ENCODE results near the gene THAP12. TPM values are rescaled to one million over a fixed set of nuclear protein-coding genes. Genes with fewer than 3 reads are reported as not detected.
"Not testable (repeated sequence)": the region's sequence is repeated elsewhere in the genome, so short reads cannot be mapped to it uniquely, and the experiment has no call there.

Gene THAP12
- total RNA-seq, 1 donor: 87.3 TPM

- no peaks in the 10 kb centered on the region for H3K9me3 ChIP-seq (ENCODE audit: low read depth, low read length)
- H3K27me3 ChIP-seq (ENCODE audit: insufficient read depth, low read length): peaks cover 21% of the 10 kb centered on the region
- H3K4me3 ChIP-seq (ENCODE audit: low read length): no peak overlapping the region
- H3K4me1 ChIP-seq (ENCODE audit: insufficient read depth, low read length): peaks cover 10% of the 10 kb centered on the region
Observed at GRCh38 chr11:76323804-76324203, 57.1 kb downstream of the THAP12 start.

- not testable (repeated sequence) for H3K9me3 ChIP-seq (ENCODE audit: low read depth, low read length); H3K4me3 ChIP-seq (ENCODE audit: low read length)
- Histone ChIP-seq H3K4me1 (ENCODE audit: insufficient read depth, low read length) (peaks cover 10% of the 10 kb centered on the region), H3K27me3 (ENCODE audit: insufficient read depth, low read length) (peaks cover 21% of the 10 kb centered on the region)
Observed at GRCh38 chr11:76323375-76323774, 57.6 kb downstream of the THAP12 start.

- Histone ChIP-seq H3K4me1 (ENCODE audit: insufficient read depth, low read length) (peaks cover 10% of the 10 kb centered on the region), H3K27me3 (ENCODE audit: insufficient read depth, low read length) (peaks cover 21% of the 10 kb centered on the region), H3K4me3 (ENCODE audit: low read length) (no peak overlapping the region), H3K9me3 (ENCODE audit: low read depth, low read length) (no peaks in the 10 kb centered on the region)
Observed at GRCh38 chr11:76322942-76323341, 58.0 kb downstream of the THAP12 start.

GRCh38 chr11:76322540-76322939 is 58.4 kb downstream of the THAP12 start:
- Histone ChIP-seq H3K4me1 (ENCODE audit: insufficient read depth, low read length) (peaks cover 6% of the 10 kb centered on the region), H3K9me3 (ENCODE audit: low read depth, low read length) (no peaks in the 10 kb centered on the region), H3K27me3 (ENCODE audit: insufficient read depth, low read length) (peaks cover 21% of the 10 kb centered on the region), H3K4me3 (ENCODE audit: low read length) (no peak overlapping the region)

GRCh38 chr11:76321820-76322524 is 59.0 kb downstream of the THAP12 start:
- Histone ChIP-seq H3K4me1 (ENCODE audit: insufficient read depth, low read length) (peaks cover under 1% of the 10 kb centered on the region), H3K9me3 (ENCODE audit: low read depth, low read length) (no peaks in the 10 kb centered on the region), H3K4me3 (ENCODE audit: low read length) (no peak overlapping the region), H3K27me3 (ENCODE audit: insufficient read depth, low read length) (peaks cover 21% of the 10 kb centered on the region)

GRCh38 chr11:76321340-76321739 is 59.6 kb downstream of the THAP12 start:
- no peak overlapping the region for H3K4me3 ChIP-seq (ENCODE audit: low read length)
- H3K4me1 ChIP-seq (ENCODE audit: insufficient read depth, low read length): no peaks in the 10 kb centered on the region
- H3K9me3 ChIP-seq (ENCODE audit: low read depth, low read length): no peaks in the 10 kb centered on the region
- peaks cover 21% of the 10 kb centered on the region for H3K27me3 ChIP-seq (ENCODE audit: insufficient read depth, low read length)

GRCh38 chr11:76320929-76321328 is 60.0 kb downstream of the THAP12 start:
- no peaks in the 10 kb centered on the region for H3K9me3 ChIP-seq (ENCODE audit: low read depth, low read length)
- no peaks in the 10 kb centered on the region for H3K4me1 ChIP-seq (ENCODE audit: insufficient read depth, low read length)
- H3K27me3 ChIP-seq (ENCODE audit: insufficient read depth, low read length): peaks cover 21% of the 10 kb centered on the region
- no peak overlapping the region for H3K4me3 ChIP-seq (ENCODE audit: low read length)

GRCh38 chr11:76319798-76320197 is 61.1 kb downstream of the THAP12 start:
- H3K4me1 ChIP-seq (ENCODE audit: insufficient read depth, low read length); H3K9me3 ChIP-seq (ENCODE audit: low read depth, low read length); H3K4me3 ChIP-seq (ENCODE audit: low read length): not testable (repeated sequence)
- H3K27me3 ChIP-seq (ENCODE audit: insufficient read depth, low read length): peaks cover 21% of the 10 kb centered on the region

GRCh38 chr11:76318744-76319384 is 62.1 kb downstream of the THAP12 start:
- H3K4me1 ChIP-seq (ENCODE audit: insufficient read depth, low read length): no peaks in the 10 kb centered on the region

GRCh38 chr11:76317296-76317695 is 63.6 kb downstream of the THAP12 start:
- peaks cover 5% of the 10 kb centered on the region for H3K4me1 ChIP-seq (ENCODE audit: insufficient read depth, low read length)
- peaks cover 15% of the 10 kb centered on the region for H3K27me3 ChIP-seq (ENCODE audit: insufficient read depth, low read length)
- H3K4me3 ChIP-seq (ENCODE audit: low read length): no peak overlapping the region
- H3K9me3 ChIP-seq (ENCODE audit: low read depth, low read length): no peaks in the 10 kb centered on the region

More at GRCh38 chr11:76318744-76319384, 62.1 kb downstream of the THAP12 start:
- Histone ChIP-seq H3K27me3 (ENCODE audit: insufficient read depth, low read length) (peaks cover 21% of the 10 kb centered on the region), H3K9me3 (ENCODE audit: low read depth, low read length) (no peaks in the 10 kb centered on the region), H3K4me3 (ENCODE audit: low read length) (no peak overlapping the region)

- peaks cover 5% of the 10 kb centered on the region for H3K4me1 ChIP-seq (ENCODE audit: insufficient read depth, low read length)
- no peak overlapping the region for H3K4me3 ChIP-seq (ENCODE audit: low read length)
- peaks cover 12% of the 10 kb centered on the region for H3K27me3 ChIP-seq (ENCODE audit: insufficient read depth, low read length)
- H3K9me3 ChIP-seq (ENCODE audit: low read depth, low read length): no peaks in the 10 kb centered on the region
Observed at GRCh38 chr11:76316726-76317125, 64.2 kb downstream of the THAP12 start.

- Histone ChIP-seq H3K4me1 (ENCODE audit: insufficient read depth, low read length) (peaks cover 5% of the 10 kb centered on the region), H3K9me3 (ENCODE audit: low read depth, low read length) (no peaks in the 10 kb centered on the region), H3K4me3 (ENCODE audit: low read length) (no peak overlapping the region), H3K27me3 (ENCODE audit: insufficient read depth, low read length) (no peaks in the 10 kb centered on the region)
Observed at GRCh38 chr11:76315182-76315853, 65.6 kb downstream of the THAP12 start.

- Histone ChIP-seq H3K4me1 (ENCODE audit: insufficient read depth, low read length) (peaks cover 5% of the 10 kb centered on the region), H3K9me3 (ENCODE audit: low read depth, low read length) (no peaks in the 10 kb centered on the region), H3K4me3 (ENCODE audit: low read length) (no peak overlapping the region)
Observed at GRCh38 chr11:76314741-76315090, 66.2 kb downstream of the THAP12 start.

GRCh38 chr11:76313913-76314740 is 66.8 kb downstream of the THAP12 start:
- Histone ChIP-seq H3K4me3 (ENCODE audit: low read length) (no peak overlapping the region), H3K9me3 (ENCODE audit: low read depth, low read length) (no peaks in the 10 kb centered on the region), H3K27me3 (ENCODE audit: insufficient read depth, low read length) (no peaks in the 10 kb centered on the region)

More at GRCh38 chr11:76314741-76315090, 66.2 kb downstream of the THAP12 start:
- no peaks in the 10 kb centered on the region for H3K27me3 ChIP-seq (ENCODE audit: insufficient read depth, low read length)

GRCh38 chr11:76313271-76313670 is 67.7 kb downstream of the THAP12 start:
- Histone ChIP-seq H3K9me3 (ENCODE audit: low read depth, low read length) (no peaks in the 10 kb centered on the region), H3K27me3 (ENCODE audit: insufficient read depth, low read length) (no peaks in the 10 kb centered on the region), H3K4me3 (ENCODE audit: low read length) (no peak overlapping the region), H3K4me1 (ENCODE audit: insufficient read depth, low read length) (peaks cover 5% of the 10 kb centered on the region)

More at GRCh38 chr11:76313913-76314740, 66.8 kb downstream of the THAP12 start:
- peaks cover 5% of the 10 kb centered on the region for H3K4me1 ChIP-seq (ENCODE audit: insufficient read depth, low read length)

All from mononuclear cell (primary cell).